ENCODE measurements around the gene GGACT. TPM values are rescaled to one million over a fixed set of nuclear protein-coding genes. Genes with fewer than 3 reads are reported as not detected.
A peak's percentile ranks its signal among the peaks of the same experiment; 100 is the strongest.

The GGACT gene
- 10 to 100 TPM in 1 of 2 donors, 1 to 10 TPM in 1; 4.9 to 17.8 TPM for total RNA-seq

DNA sequence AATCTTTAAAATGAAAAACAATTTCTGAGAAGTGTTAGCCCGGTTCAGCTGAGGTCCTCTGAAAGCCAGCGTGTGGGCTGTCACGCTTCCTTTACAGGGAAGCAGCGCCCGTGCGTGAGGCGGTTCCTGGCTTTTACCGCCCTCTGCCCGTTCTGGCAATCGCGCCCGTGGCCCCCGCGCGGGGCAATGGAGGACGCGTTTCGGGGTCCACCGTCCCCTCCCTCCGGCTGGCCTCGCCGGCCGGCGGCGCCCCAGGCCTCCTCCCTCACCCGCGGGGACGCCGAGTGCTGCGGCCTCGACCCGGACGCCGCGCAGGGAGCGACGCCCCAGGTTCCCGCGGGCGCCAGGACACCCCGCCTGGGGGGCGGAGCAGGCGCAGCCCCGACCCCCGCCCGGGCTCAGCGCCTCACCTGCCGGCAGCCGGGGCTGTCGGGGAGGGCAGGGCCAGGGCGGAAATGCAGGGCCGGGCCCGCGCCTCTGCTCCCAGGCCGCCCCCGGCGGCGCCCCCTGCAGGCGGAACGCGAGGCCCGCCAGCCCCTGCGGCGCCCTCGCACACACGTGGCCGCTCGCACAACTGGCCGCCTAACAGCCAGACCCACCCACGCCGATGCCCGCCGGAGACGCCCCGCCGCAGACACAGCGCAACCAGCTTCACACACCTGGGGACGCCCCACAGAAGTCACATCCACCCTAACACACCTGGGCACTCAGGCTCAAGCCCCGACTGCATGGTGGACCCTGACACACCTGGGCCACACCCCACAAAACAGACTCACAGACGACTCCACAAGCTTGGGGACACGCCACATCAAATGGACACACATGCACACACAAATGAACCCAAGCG, at the start of gene GGACT:
Gene GGACT, minus strand, starts transcription at position 459 of the 847 bp plus-strand sequence. CDS start 56,198 bp downstream, outside the sequence.
- H3K9me3 ChIP-seq: no peaks in the 10 kb centered on the region
- DNase-seq (peak; percentile 77 to 82 (median 80)), ATAC-seq (peak; percentile 96)
- no peaks in the 10 kb centered on the region for H3K36me3 ChIP-seq (replicated peaks in 1 of 2; ENCODE audit: insufficient read depth in 1 of 2, low read depth in 2 of 2)
- TF ChIP-seq POLR2A (IDR thresholded peaks at IDR 0.05) (peak; percentile 25 to 48 (median 34)), CTCF (IDR thresholded peaks at IDR 0.05) (peak; percentile 49 to 91 (median 78))
- no peaks in the 10 kb centered on the region for H3K27me3 ChIP-seq
- intact Hi-C loops (cut with DNase I): no loop called here
- peaks cover 16% of the 10 kb centered on the region for H3K4me1 ChIP-seq
- WGBS, 2 donors: 10 to 28% methylated on average over 16 to 67 of the region's 82 CpGs
- peak within 1 kb of the TSS; percentile 45 to 81 for H3K4me3 ChIP-seq
- peak within 1 kb of the TSS; percentile 58 to 80 (median 76) for H3K27ac ChIP-seq

DNA sequence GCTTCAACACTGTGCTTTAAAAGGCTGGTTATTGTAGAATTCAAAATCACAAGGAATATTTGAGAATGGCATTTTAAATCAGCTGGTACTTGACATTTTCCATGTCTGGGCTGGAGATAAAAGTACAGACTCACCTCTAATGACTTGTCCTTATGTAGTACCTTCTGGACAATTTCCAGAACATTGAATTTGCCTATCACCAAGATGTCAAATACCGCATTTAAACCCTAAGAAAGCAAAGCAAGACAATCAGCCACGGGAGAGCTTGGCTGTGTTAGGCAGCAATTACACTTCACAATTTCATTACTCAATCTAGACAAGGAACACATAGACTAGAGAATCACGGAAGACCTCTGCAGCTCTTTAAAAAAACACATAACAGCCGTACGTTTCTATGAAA, 49.2 kb upstream of the GGACT start:
- H3K27ac ChIP-seq: no peak overlapping the region
- DNase-seq (no peak), ATAC-seq (no peak)
- no peak overlapping the region for H3K4me3 ChIP-seq
- intact Hi-C loops (cut with DNase I): no loop called here
- no peaks in the 10 kb centered on the region for H3K27me3 ChIP-seq
- H3K36me3 ChIP-seq (replicated peaks in 1 of 2; ENCODE audit: insufficient read depth in 1 of 2, low read depth in 2 of 2): peaks cover 0 to 23% of the 10 kb centered on the region in 2 donors
- H3K4me1 ChIP-seq: no peaks in the 10 kb centered on the region
- WGBS, 2 donors: 65 to 69% methylated on average over 5 of the region's 5 CpGs
- H3K9me3 ChIP-seq: no peaks in the 10 kb centered on the region
- TF ChIP-seq CTCF (IDR thresholded peaks at IDR 0.05): no peak
- no peak for TF ChIP-seq POLR2A (IDR thresholded peaks at IDR 0.05)

DNA sequence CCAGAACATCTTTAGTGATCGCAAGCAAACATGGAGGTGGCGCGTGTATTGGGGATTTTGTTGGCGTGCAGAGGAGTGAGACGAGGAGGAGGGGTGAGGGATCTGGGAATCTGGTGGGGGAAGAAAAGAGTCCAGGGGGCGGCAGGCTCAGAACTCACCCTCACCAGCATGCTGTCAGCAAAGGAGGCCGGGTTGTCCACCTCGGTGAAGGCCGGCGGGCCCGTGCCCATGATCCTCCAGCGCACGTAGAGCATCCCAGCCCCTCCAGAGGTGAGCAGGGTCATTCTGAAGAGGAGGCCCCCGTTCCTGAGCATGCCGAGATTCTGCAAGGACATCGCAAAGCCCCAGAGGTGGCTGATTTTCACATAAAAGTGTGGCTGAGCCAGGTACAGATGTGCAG, 48.8 kb upstream of the GGACT start:
- no peak for TF ChIP-seq POLR2A (IDR thresholded peaks at IDR 0.05)
- no peak for TF ChIP-seq CTCF (IDR thresholded peaks at IDR 0.05)
- Histone ChIP-seq H3K36me3 (replicated peaks in 1 of 2; ENCODE audit: insufficient read depth in 1 of 2, low read depth in 2 of 2) (peaks cover 0 to 23% of the 10 kb centered on the region in 2 donors), H3K27me3 (no peaks in the 10 kb centered on the region), H3K27ac (no peak overlapping the region), H3K4me3 (no peak overlapping the region), H3K9me3 (no peaks in the 10 kb centered on the region), H3K4me1 (no peaks in the 10 kb centered on the region)
- 87 to 94% methylated on average over 16 of the region's 16 CpGs for WGBS, 2 donors
- DNase-seq (no peak), ATAC-seq (no peak)
- intact Hi-C loops (cut with DNase I): no loop called here

DNA sequence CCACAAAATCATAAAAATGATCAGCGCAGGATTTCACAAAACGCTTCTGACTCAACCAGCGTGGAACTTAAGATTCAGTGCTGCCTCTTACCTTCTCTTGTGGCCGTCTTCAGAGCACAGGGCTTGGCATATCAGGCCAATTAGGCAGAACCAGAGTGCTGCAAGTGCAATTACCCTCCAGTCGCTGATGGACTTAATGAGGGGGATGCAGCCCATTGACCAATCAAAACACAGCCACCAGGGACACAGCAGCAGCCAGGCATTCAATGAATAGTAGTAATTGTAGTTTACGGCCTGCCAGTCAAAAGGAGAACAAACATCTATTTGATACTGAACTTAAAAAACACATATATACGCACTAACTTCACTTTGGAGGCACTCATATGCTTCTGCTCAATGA, 47.9 kb upstream of the GGACT start:
- Histone ChIP-seq H3K27me3 (no peaks in the 10 kb centered on the region), H3K36me3 (replicated peaks in 1 of 2; ENCODE audit: insufficient read depth in 1 of 2, low read depth in 2 of 2) (peaks cover 0 to 18% of the 10 kb centered on the region in 2 donors), H3K4me3 (no peak overlapping the region), H3K4me1 (no peaks in the 10 kb centered on the region), H3K27ac (no peak overlapping the region), H3K9me3 (no peaks in the 10 kb centered on the region)
- WGBS, 2 donors: 93 to 98% methylated on average over 7 of the region's 7 CpGs
- DNase-seq: no peak
- no peak for ATAC-seq
- no peak for TF ChIP-seq POLR2A (IDR thresholded peaks at IDR 0.05)
- no peak for TF ChIP-seq CTCF (IDR thresholded peaks at IDR 0.05)
- intact Hi-C loops (cut with DNase I): no loop called here

Data from body of pancreas (tissue), 4 donors.